ENCODE measurements around the gene FAM219A.

Gene FAM219A

DNA sequence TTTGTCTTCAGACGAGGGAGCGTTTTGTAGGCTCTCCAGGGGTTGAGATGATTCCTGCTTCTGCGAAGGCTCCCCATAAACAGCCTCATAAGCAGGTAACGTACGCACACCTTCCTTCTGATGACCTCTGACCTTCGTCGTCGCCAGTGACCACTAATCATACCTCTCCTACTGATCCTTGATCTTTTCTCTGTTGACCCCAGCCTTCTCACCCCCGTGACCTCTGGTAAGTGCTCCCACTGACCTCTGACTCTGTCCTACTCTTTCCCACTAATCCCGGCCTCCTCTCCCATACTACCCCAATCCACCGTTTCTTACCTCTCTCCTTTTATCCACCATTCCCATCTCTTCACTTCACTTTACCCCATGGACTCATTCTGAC is 580 bp upstream of the FAM219A start:
- no peaks in the 10 kb centered on the region for H3K79me2 ChIP-seq (ENCODE audit: insufficient read depth, low read length)
- no peaks in the 10 kb centered on the region for H4K20me1 ChIP-seq (ENCODE audit: low read depth, low read length)
- H3K9me3 ChIP-seq (ENCODE audit: insufficient read depth, low read length) = no peaks in the 10 kb centered on the region
- peak overlapping the region; percentile 73 for H2AFZ ChIP-seq (ENCODE audit: low read depth, low read length, severe bottlenecking)
- H3K4me3 ChIP-seq (ENCODE audit: insufficient read depth, low read length, poor library complexity, severe bottlenecking) = peak overlapping the region; percentile 43
- H3F3A ChIP-seq (ENCODE audit: insufficient read depth) = no peaks in the 10 kb centered on the region
- H3K4me2 ChIP-seq (ENCODE audit: low read depth, low read length, poor library complexity, severe bottlenecking) = peak overlapping the region; percentile 72
- H3K36me3 ChIP-seq (ENCODE audit: low read length) = no peaks in the 10 kb centered on the region
- no peaks in the 10 kb centered on the region; the same call in 1 of the 2 replicates for H3K27me3 ChIP-seq (ENCODE audit: low read length)
- H3K27ac ChIP-seq (ENCODE audit: low read depth, low read length) = no peak overlapping the region
- peak overlapping the region; percentile 23; the same call in 1 of the 2 replicates for H3K9ac ChIP-seq (ENCODE audit: low read length)
- H3K9me2 ChIP-seq (replicated peaks; ENCODE audit: insufficient read depth, low read length) = no peaks in the 10 kb centered on the region
- TF ChIP-seq CTCF (IDR thresholded peaks at IDR 0.05; ENCODE audit: insufficient read depth, low read length, poor library complexity, severe bottlenecking) (no peak), EZH2phosphoT487 (conservative IDR thresholded peaks at IDR 0.05; ENCODE audit: low read length) (no peak)

DNA sequence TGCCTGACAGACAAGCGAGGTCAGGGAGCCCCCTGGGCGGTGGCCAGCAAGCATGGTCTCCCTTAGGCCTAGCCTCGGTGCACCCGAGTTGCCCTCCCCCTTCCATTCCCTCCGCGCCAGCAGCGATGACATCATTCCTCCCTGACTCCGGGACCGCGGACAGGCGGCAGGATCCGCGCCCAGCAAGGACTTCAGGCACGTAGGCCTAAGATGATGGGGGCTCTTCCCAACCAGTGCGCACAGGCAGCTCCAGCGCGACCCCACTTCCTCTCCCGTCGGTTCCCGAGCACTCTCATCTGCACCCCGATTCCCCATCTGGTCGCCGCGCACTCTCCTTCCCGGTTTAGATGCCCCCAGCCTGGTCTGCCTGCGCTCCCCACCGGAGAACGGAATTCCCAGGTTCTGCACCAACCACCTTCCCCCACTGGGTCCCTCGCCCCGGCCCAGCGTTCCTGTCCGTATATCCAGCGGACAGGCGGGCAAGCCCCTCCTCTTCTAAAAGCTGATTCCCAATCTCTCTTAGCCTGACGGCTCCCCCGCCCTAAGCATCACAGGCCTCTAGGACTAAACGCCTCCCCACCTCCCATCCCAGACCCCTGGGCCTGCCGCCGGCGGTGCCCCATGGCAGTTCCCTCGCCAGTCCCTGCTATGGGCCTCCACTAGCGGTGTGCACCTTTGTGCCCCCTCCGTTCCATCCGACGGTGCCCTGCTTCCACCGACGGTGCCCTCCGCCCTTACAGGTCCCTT is 931 bp downstream of the FAM219A start:
- Histone ChIP-seq H3K9ac (ENCODE audit: low read length) (peak overlapping the region; percentile 54), H3K4me3 (ENCODE audit: insufficient read depth, low read length, poor library complexity, severe bottlenecking) (peak overlapping the region; percentile 56), H3K27ac (ENCODE audit: low read depth, low read length) (no peak overlapping the region), H3K79me2 (ENCODE audit: insufficient read depth, low read length) (no peaks in the 10 kb centered on the region), H3K4me2 (ENCODE audit: low read depth, low read length, poor library complexity, severe bottlenecking) (peak overlapping the region; percentile 57), H3K27me3 (ENCODE audit: low read length) (no peaks in the 10 kb centered on the region; the same call in 1 of the 2 replicates), H3F3A (ENCODE audit: insufficient read depth) (no peaks in the 10 kb centered on the region), H2AFZ (ENCODE audit: low read depth, low read length, severe bottlenecking) (no peak overlapping the region), H3K36me3 (ENCODE audit: low read length) (no peaks in the 10 kb centered on the region), H3K9me3 (ENCODE audit: insufficient read depth, low read length) (no peaks in the 10 kb centered on the region), H3K9me2 (replicated peaks; ENCODE audit: insufficient read depth, low read length) (no peaks in the 10 kb centered on the region), H4K20me1 (ENCODE audit: low read depth, low read length) (no peaks in the 10 kb centered on the region)
- TF ChIP-seq CTCF (IDR thresholded peaks at IDR 0.05; ENCODE audit: insufficient read depth, low read length, poor library complexity, severe bottlenecking) (no peak), EZH2phosphoT487 (conservative IDR thresholded peaks at IDR 0.05; ENCODE audit: low read length) (no peak)

DNA sequence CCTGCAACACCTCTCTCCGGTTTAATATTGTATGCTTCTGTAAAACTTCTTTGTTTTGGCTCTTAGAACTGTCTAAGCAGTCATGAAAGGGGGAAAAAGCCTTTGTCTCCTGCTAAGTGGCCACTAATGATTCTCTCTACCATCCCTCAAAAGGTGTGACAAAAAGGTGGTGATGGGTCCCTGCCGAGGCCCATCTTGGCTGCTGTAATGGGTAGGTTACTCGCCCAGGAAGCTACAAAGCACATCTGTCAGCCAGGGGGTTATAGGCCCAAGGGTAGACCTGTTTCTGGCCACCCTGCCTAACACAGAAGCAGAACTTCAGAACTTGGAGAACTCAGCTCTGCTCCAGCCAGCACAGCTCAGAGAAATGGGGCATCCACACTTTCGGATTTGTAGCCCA is 1.6 kb downstream of the FAM219A start:
- Histone ChIP-seq H3K36me3 (ENCODE audit: low read length) (no peaks in the 10 kb centered on the region), H3F3A (ENCODE audit: insufficient read depth) (no peaks in the 10 kb centered on the region), H3K27ac (ENCODE audit: low read depth, low read length) (no peak overlapping the region), H3K79me2 (ENCODE audit: insufficient read depth, low read length) (no peaks in the 10 kb centered on the region), H2AFZ (ENCODE audit: low read depth, low read length, severe bottlenecking) (no peak overlapping the region), H3K27me3 (ENCODE audit: low read length) (no peaks in the 10 kb centered on the region), H3K4me2 (ENCODE audit: low read depth, low read length, poor library complexity, severe bottlenecking) (no peak overlapping the region), H3K4me3 (ENCODE audit: insufficient read depth, low read length, poor library complexity, severe bottlenecking) (no peak overlapping the region), H3K9ac (ENCODE audit: low read length) (no peak overlapping the region), H3K9me3 (ENCODE audit: insufficient read depth, low read length) (no peaks in the 10 kb centered on the region), H4K20me1 (ENCODE audit: low read depth, low read length) (no peaks in the 10 kb centered on the region), H3K9me2 (replicated peaks; ENCODE audit: insufficient read depth, low read length) (no peaks in the 10 kb centered on the region)
- no peak for TF ChIP-seq EZH2phosphoT487 (conservative IDR thresholded peaks at IDR 0.05; ENCODE audit: low read length)
- no peak for TF ChIP-seq CTCF (IDR thresholded peaks at IDR 0.05; ENCODE audit: insufficient read depth, low read length, poor library complexity, severe bottlenecking)

Data from SU-DHL-6 (cell line).